Colonic mucosa (tissue), 4 donors: ENCODE results near the gene ZDHHC17. TPM values are rescaled to one million over a fixed set of nuclear protein-coding genes. Genes with fewer than 3 reads are reported as not detected.

ENCODE experiments used
- DNase-seq: peaks from one replicate; pipeline ENCODE4 v3.0.0-alpha.2; 2020
- H3K27ac ChIP-seq: fragments of 200-600 bp; one replicate; pipeline ENCODE4 v1.8.0; 2021
- H3K27me3 ChIP-seq: fragments of 200-600 bp; one replicate; pipeline ENCODE4 v1.8.0; 2021
- H3K36me3 ChIP-seq: fragments of 200-600 bp; one replicate; pipeline ENCODE4 v1.8.0; 2021
- H3K4me1 ChIP-seq: fragments of 200-600 bp; one replicate; pipeline ENCODE4 v1.8.0; 2021; ENCODE audit warnings: mild to moderate bottlenecking
- H3K4me3 ChIP-seq: fragments of 200-600 bp; one replicate; pipeline ENCODE4 v1.8.0; 2021
- H3K9ac ChIP-seq, 2 donors: one replicate each; pipeline ENCODE4 v1.7.0; 2013; ENCODE audit warnings: control low read depth in 2 of 2, low read depth in 2 of 2, low read length in 2 of 2
- H3K9me3 ChIP-seq: fragments of 200-600 bp; one replicate; pipeline ENCODE4 v1.8.0; 2021
- CTCF ChIP-seq: fragments of 200-600 bp; IDR thresholded peaks from one replicate; pipeline ENCODE4 v1.8.0; 2022; ENCODE audit warnings: antibody characterized with exemption, mild to moderate bottlenecking
- intact Hi-C: fragments of 100-400 bp; cut with DNase I; formaldehyde crosslinking; loops from one replicate; pipeline ENCODE4 v1.14.1; 2022
- total RNA-seq, 2 donors: library from RNA; stranded (reverse); fragmentation: NEBNext Ultra II Directional in 1 of 2; extraction: Animal tissue kit (Norgen Biotek cat#: 25700) in 1 of 2; gene quantifications; one replicate each; pipeline ENCODE4 v1.2.1, GENCODE V29; 2021
- donor health status: healthy.
- donor health status: DM: no; HTN: no; CAD: no.
- donor health status: DM: no; HTN: no; CAD: no.

The ZDHHC17 gene
- total RNA-seq, 2 donors from 2014 or later: 15.7 to 16.6 TPM

GRCh38 chr12:76789335-76790050 is 25.6 kb downstream of the ZDHHC17 start:
- Histone ChIP-seq H3K27ac (no peak overlapping the region), H3K4me1 (no peaks in the 10 kb centered on the region), H3K9me3 (no peaks in the 10 kb centered on the region), H3K9ac (no peak overlapping the region), H3K27me3 (no peaks in the 10 kb centered on the region), H3K36me3 (no peaks in the 10 kb centered on the region), H3K4me3 (no peak overlapping the region)
- no peak for DNase-seq
- intact Hi-C loops: no loop called here
- TF ChIP-seq CTCF: no peak

GRCh38 chr12:76790564-76791552 is 26.9 kb downstream of the ZDHHC17 start:
- Histone ChIP-seq H3K36me3 (no peaks in the 10 kb centered on the region), H3K4me1 (no peaks in the 10 kb centered on the region), H3K9ac (no peak overlapping the region), H3K4me3 (no peak overlapping the region), H3K27ac (no peak overlapping the region), H3K9me3 (no peaks in the 10 kb centered on the region), H3K27me3 (no peaks in the 10 kb centered on the region)
- intact Hi-C loops: no loop called here
- peak; percentile 52 for TF ChIP-seq CTCF
- no peak for DNase-seq

GRCh38 chr12:76792828-76793227 is 28.9 kb downstream of the ZDHHC17 start:
- no peaks in the 10 kb centered on the region for H3K36me3 ChIP-seq
- intact Hi-C loops: loop anchor here (2.0 kb wide), 1 partner anchor 170 kb away; no protein-coding TSS in a partner anchor
- H3K27ac ChIP-seq: no peak overlapping the region
- no peak overlapping the region for H3K4me3 ChIP-seq
- DNase-seq: no peak
- no peaks in the 10 kb centered on the region for H3K9me3 ChIP-seq
- H3K4me1 ChIP-seq: no peaks in the 10 kb centered on the region
- H3K9ac ChIP-seq: no peak overlapping the region
- H3K27me3 ChIP-seq: no peaks in the 10 kb centered on the region
- no peak for TF ChIP-seq CTCF

GRCh38 chr12:76798864-76799263 is 34.9 kb downstream of the ZDHHC17 start:
- intact Hi-C loops: no loop called here
- Histone ChIP-seq H3K27me3 (no peaks in the 10 kb centered on the region), H3K36me3 (no peaks in the 10 kb centered on the region), H3K4me1 (no peaks in the 10 kb centered on the region), H3K4me3 (no peak overlapping the region), H3K27ac (no peak overlapping the region), H3K9ac (no peak overlapping the region), H3K9me3 (no peaks in the 10 kb centered on the region)
- no peak for DNase-seq
- no peak for TF ChIP-seq CTCF

GRCh38 chr12:76799362-76799761 is 35.4 kb downstream of the ZDHHC17 start:
- no peaks in the 10 kb centered on the region for H3K36me3 ChIP-seq
- DNase-seq: no peak
- H3K4me1 ChIP-seq: no peaks in the 10 kb centered on the region
- no peak overlapping the region for H3K4me3 ChIP-seq
- intact Hi-C loops: no loop called here
- TF ChIP-seq CTCF: no peak
- H3K9me3 ChIP-seq: no peaks in the 10 kb centered on the region
- no peak overlapping the region for H3K27ac ChIP-seq
- H3K27me3 ChIP-seq: no peaks in the 10 kb centered on the region
- no peak overlapping the region for H3K9ac ChIP-seq
